Activated naive CD4-positive, alpha-beta T cell treated with anti-CD3 and anti-CD28 coated beads, Interleukin-2, amount 50 U/mL, for 16 hours (primary cell): ENCODE data around the gene NFASC.

Experiments
- DNase-seq: peaks from one replicate; pipeline ENCODE4 v3.0.0-alpha.2; 2020

The NFASC gene

GRCh38 chr1:204863024-204863423, 7.6 kb upstream of the NFASC start:
- DNase-seq = no peak

- DNase-seq = no peak
Measured at GRCh38 chr1:204863730-204864129, 6.9 kb upstream of the NFASC start.

GRCh38 chr1:204866051-204866596, 4.5 kb upstream of the NFASC start:
- DNase-seq = no peak

GRCh38 chr1:204867203-204867602, 3.5 kb upstream of the NFASC start:
- no peak for DNase-seq

GRCh38 chr1:204867666-204868339, 2.9 kb upstream of the NFASC start:
- no peak for DNase-seq

GRCh38 chr1:204868340-204868700, 2.3 kb upstream of the NFASC start:
- DNase-seq = no peak

GRCh38 chr1:204869097-204869496, 1.6 kb upstream of the NFASC start:
- DNase-seq = no peak

- DNase-seq = no peak
Measured at GRCh38 chr1:204871405-204872037, 859 bp downstream of the NFASC start.

- no peak for DNase-seq
Measured at GRCh38 chr1:204872262-204872881, 1.7 kb downstream of the NFASC start.

- no peak for DNase-seq
Measured at GRCh38 chr1:204873176-204873575, 2.5 kb downstream of the NFASC start.

- no peak for DNase-seq
Measured at GRCh38 chr1:204873714-204874113, 3.1 kb downstream of the NFASC start.

GRCh38 chr1:204874274-204874673, 3.6 kb downstream of the NFASC start:
- DNase-seq = no peak

GRCh38 chr1:204875255-204875654, 4.6 kb downstream of the NFASC start:
- DNase-seq = no peak

GRCh38 chr1:204878621-204879234, 8.1 kb downstream of the NFASC start:
- no peak for DNase-seq

- DNase-seq = no peak
Measured at GRCh38 chr1:204879351-204879750, 8.7 kb downstream of the NFASC start.

GRCh38 chr1:204880906-204881305, 10.2 kb downstream of the NFASC start:
- no peak for DNase-seq

GRCh38 chr1:204882479-204882878, 11.8 kb downstream of the NFASC start:
- DNase-seq = no peak

- no peak for DNase-seq
Measured at GRCh38 chr1:204883405-204883804, 12.7 kb downstream of the NFASC start.

GRCh38 chr1:204885288-204885711, 14.6 kb downstream of the NFASC start:
- no peak for DNase-seq

GRCh38 chr1:204885790-204886189, 15.1 kb downstream of the NFASC start:
- no peak for DNase-seq

- DNase-seq = no peak
Measured at GRCh38 chr1:204887846-204888245, 17.2 kb downstream of the NFASC start.

GRCh38 chr1:204888294-204888693, 17.6 kb downstream of the NFASC start:
- DNase-seq = no peak

GRCh38 chr1:204889681-204890383, 19.2 kb downstream of the NFASC start:
- no peak for DNase-seq
